Measurements from ENCODE around the gene HEG1.
"Not testable (repeated sequence)": the region's sequence is repeated elsewhere in the genome, so short reads cannot be mapped to it uniquely, and the experiment has no call there.

HEG1 gene, protein sequence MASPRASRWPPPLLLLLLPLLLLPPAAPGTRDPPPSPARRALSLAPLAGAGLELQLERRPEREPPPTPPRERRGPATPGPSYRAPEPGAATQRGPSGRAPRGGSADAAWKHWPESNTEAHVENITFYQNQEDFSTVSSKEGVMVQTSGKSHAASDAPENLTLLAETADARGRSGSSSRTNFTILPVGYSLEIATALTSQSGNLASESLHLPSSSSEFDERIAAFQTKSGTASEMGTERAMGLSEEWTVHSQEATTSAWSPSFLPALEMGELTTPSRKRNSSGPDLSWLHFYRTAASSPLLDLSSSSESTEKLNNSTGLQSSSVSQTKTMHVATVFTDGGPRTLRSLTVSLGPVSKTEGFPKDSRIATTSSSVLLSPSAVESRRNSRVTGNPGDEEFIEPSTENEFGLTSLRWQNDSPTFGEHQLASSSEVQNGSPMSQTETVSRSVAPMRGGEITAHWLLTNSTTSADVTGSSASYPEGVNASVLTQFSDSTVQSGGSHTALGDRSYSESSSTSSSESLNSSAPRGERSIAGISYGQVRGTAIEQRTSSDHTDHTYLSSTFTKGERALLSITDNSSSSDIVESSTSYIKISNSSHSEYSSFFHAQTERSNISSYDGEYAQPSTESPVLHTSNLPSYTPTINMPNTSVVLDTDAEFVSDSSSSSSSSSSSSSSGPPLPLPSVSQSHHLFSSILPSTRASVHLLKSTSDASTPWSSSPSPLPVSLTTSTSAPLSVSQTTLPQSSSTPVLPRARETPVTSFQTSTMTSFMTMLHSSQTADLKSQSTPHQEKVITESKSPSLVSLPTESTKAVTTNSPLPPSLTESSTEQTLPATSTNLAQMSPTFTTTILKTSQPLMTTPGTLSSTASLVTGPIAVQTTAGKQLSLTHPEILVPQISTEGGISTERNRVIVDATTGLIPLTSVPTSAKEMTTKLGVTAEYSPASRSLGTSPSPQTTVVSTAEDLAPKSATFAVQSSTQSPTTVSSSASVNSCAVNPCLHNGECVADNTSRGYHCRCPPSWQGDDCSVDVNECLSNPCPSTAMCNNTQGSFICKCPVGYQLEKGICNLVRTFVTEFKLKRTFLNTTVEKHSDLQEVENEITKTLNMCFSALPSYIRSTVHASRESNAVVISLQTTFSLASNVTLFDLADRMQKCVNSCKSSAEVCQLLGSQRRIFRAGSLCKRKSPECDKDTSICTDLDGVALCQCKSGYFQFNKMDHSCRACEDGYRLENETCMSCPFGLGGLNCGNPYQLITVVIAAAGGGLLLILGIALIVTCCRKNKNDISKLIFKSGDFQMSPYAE (N-terminal part only)

DNA sequence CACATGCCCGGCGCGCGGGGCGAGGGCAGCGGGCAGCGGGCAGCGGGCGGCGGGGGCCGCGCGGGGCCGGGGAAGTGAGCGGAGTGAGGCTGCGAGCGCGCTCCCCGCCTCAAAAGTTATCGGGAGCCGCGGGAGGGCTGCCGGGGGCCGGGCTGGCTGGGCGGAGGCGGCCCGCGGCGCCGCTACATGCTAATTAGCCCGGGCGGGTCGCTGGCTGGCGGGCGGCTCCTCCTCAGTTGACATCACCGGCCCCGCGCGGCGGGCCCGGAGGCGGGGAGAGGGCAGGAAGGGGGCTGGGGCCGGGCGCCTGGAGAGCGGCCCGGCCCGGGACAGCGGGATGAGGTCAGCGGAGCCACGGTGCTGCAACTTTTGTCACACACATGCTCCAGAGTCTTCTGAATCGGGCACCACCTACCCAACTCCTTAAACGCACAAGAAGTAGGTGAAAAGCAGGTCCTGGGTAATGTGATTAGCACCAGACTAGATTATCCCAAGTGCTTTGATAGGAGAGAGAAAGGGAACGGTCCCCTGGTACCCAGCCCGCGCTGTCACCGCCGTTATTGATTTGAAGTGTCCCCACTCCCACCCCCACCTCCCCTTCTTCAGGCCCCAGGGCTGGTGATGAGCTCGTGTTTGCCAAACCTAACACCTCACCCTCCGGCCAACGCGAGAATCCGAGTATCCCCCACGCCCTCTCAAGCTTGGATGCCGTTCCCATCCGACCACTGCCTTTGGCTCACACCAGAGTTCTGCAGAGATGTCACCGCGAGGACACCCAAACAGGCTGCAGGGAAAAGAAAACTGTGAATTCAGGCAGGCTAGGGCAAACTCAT is at the start of gene HEG1:
Gene HEG1, minus strand, starts transcription at position 85 of the 833 bp plus-strand sequence. CDS start 107 bp downstream, outside the sequence.
- peak; percentile 76 to 78 for DNase-seq

DNA sequence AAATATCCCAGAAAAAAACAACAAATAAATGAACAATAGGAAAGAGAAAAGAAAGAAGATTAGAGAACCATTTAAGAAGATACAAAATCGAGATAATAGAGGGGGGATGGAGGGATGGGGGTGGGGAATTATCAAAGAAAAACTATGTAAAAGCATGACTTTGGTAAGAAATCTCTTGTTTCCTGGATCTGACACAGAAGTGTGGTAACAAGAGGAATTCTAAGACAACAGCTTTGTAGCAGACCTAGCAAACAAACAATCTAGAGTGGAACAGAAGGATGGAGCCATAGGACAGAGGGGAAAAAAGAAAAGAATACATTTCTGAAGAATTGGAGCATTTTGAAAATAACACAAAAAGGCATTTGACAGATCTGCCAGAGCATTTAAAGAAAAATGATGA is 49.3 kb upstream of the HEG1 start:
- no peak for DNase-seq

DNA sequence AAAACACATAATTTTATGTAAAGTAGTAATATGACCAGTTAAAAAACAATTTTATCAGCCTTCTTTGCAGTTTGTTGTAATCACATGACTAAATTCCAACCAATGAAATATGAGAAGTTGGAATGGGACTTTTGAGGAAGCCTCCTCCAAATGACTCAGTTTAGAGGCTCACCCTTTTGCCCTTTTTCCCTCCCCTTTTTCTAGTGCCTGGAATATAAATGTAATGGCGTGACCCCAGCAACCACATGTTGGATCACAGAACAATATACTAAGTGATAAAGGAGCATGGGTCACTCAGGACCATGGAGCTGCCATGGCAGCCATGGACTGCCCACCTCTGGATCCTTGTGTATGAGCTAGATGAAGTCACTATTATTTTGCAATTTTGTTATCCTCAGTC is 48.8 kb upstream of the HEG1 start:
- DNase-seq, result no peak

DNA sequence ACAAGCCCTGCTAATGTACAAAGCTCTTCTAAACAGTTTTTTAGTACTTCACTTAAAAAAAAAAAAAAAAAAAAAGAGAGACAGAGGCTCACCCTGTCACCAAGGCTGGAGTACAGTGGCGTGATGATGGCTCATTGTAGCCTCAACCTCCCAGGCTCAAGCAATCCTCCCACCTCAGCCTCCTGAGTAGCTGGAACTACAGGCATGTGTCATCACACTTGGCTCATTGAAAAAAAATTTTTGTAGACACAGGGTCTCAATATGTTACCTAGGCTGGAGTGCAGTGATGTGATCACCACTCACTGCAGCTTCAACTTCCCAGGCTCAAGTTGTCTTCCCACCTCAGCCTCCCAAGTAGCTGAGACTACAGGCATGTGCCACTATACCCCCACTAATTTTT is 47.6 kb upstream of the HEG1 start:
- no peak for DNase-seq

DNA sequence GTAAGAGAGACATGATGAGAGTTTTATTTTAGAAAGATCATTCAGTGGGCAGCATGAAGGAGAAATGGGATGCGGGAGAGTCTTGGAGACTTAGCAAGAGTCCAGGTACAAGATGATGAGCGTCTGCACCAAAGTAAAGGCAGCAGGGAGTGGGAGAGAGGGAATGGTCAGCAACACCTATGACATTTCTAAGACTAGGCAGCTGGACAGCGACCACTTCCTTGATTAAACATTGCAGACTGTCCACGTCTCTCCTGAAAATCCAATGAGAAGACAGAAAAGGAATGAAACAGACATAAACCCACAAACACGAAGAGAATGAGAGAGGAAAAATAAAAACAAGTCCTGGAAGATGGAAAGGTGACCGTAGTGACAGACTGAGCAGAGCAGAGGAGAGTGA is 46.7 kb upstream of the HEG1 start:
- DNase-seq, result no peak

DNA sequence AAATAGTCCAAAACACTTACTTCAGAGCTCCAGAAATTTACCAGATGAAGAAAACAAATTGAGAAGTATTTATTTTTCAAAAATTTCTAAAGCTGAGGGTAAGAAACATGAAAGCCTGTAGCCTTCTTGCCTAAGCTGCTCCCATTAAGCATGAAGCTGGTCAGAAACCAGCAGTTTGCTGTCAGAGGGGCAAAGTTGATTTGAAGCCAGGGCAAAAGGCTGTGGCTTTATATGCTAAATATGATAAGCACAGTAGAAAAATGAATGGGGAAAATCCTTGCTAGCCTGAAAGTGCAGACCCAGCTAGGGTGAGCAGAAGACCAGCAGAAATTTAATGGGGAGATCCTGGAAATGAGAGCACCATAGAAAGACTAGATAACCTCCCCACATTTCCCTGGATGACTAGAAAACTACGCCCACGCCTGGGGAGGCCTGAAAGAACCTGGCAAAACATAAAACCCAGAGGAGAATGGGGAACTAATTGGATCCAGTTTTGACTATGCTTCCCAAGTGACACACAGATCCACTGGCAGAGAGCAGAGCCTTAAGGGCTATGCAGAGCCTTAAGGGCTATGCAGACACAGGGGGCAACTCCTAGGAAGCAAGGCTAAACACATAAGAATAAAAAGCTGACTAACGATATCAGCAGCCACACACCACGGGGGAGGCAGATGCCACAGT is 43.0 kb upstream of the HEG1 start:
- no peak for DNase-seq

DNA sequence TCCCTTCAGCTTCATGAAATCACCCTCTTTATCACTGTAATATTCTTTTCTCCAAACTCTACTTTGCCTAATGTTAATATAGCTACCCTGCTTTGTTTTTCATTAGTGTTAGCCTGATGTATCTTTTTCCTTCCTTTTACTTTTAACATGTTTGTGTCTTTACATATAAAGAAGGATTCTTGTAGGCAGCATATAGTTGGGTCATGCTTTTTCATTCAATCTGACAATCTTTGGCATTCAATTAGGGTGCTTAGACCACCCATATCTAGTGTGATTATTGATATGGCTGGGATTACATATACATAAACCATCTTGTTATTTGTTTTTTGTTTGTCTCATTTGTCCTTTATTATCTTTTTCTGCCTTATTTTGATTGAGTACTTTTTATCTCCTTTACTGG is 34.9 kb upstream of the HEG1 start:
- DNase-seq, result no peak

DNA sequence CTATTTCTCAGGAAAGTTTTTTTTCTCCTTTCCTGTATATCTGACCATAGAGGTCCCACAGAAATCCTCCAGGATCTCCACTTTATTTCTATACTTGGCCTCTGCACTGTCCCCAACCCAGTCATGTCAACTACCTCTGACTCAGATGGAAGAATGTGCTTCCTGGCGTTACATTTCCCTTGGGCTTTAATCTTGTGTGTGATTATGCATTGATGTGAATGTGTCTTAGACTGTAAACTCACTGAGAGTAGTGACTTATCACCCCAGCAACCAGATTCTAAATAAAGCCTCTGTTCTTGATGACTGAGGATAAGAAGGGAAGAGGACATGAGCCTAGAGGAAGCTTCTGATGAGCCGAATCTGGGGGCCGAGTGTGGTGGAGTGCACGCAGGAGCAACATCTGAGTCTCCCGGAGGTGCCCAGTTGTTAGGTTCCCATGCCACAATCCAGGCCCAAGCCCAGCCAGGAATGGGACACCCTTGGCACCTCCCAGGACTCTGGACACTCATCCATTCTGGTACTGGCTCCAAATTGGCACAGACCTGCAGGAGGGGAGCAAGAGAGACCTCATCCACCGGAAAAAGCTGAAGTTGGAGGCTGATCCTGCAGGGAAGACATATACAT is 32.1 kb upstream of the HEG1 start:
- DNase-seq, result no peak

DNA sequence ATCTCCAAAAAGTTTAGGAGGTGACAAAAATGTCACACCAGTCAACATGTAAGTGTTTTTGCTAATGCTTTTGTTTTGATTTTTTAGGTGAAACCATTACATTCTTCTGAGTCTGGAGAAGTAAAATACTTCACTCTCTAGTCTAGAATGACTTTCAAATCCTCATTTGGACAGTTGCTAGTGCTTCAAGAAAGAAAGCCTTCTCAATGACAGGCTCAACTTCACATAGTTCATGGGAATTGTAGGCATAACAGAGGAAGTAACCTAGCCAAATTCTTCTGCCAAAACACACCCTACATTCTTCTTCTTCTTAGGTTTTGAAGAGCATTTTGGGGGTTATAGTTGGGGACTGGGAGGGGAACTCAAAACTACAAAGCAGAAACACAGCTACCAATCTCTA is 29.4 kb upstream of the HEG1 start:
- DNase-seq, result no peak

DNA sequence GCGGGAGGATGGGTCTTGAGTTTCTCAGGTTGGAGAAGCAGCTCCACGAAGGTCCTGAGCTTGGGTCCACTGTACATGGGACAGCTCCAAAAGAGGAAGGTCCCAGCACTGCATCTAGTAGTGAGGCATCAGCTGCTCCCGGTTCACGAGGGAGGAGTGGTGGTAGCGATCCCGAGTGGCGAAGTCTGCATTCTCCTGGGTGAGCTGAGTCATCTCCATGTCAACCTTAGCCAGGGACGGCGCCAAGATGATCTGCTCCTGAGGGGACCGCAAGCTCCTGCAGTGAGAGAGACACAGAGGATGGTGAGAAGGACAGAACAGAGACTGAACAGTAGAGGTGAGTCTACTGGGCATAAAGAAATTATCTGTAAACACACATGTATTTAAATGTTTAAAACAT is 28.0 kb upstream of the HEG1 start:
- no peak for DNase-seq

DNA sequence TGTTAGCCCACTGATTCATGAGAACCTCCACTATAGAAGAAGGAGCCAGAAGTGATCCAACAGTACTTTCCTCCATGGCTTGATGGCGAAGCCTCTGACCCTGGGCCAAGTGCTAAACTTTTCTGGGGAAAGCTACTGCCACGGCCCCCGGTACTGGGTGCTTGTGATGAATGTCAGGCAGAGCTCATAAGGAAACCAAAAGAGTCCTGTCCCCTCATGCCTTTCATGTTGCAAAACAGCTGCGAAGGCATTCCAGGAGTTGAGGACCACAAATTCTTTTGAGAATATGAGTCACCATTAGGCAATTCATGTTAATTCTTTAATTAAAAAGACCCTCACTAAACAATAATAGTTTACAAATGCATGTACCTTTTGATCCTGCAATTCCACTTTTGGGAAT is 26.5 kb upstream of the HEG1 start:
- DNase-seq, result not testable (repeated sequence)

DNA sequence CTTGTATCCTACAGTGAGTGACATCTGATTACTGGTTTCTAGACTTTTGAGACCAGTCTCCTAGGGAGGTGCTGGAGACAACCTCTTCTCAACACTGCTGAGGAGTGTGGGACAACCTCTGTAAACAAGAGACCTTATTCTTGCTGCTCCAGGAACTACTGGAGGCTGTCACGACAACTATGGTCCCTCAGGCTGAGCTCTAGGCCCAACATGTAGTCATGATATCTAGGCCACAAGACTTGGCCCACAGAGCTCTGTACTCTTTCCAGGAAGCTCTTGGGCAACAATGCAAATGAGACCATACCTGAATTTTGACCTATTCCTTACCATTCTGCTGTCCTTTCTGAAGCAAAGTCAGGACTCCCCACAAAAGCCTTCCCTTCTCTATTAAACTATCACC is 24.3 kb upstream of the HEG1 start:
- no peak for DNase-seq

DNA sequence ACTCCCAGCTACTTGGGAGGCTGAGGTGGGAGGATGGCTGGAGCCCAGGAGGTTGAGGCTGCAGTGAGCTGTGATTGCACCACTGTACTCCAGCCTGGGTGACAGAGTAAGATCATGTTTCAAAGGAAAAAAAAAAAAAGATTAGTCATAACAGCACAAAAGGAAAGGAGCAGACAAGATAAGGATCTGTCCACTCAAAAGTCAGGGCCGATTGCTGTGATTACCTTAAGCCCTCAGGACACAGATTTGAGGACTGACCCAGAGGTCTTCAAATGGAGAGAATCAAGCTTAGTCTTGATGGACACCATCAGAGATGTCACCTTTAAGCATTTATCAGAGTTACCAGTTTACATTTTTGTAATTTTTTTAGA is 23.9 kb upstream of the HEG1 start:
- no peak for DNase-seq

DNA sequence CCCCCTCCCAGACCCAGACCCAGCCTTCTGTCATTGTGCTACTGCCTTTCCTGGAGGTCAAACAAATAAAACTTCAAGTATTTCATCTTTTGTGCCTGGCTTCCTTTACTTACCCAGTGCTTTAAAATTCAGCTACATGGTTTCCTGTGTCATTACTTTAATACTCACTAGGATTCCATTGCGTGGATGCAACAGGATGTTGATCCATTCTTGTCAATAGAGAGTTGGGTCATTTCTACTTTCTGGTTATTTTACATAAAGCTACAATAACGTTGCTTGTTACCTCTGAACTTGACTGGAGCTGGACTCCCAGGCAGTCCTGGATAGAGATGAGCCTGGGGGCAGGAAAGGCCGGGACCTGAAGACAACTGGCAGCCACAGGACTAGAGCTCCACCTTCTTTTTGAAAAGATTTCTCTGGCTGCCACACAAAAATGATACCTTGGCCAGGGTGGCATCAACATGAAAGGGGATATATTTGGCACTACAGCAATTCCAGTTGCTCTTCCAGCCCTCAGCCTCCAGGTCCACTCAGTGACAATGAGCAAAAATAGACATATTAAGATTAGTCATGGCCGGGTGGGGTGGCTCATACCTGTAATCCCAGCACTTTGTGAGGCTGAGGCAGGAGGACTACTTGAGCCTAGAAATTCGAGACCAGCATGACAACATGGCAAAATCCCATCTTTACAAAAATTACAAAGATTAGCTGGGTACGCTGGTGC is 23.3 kb upstream of the HEG1 start:
- DNase-seq, result no peak

DNA sequence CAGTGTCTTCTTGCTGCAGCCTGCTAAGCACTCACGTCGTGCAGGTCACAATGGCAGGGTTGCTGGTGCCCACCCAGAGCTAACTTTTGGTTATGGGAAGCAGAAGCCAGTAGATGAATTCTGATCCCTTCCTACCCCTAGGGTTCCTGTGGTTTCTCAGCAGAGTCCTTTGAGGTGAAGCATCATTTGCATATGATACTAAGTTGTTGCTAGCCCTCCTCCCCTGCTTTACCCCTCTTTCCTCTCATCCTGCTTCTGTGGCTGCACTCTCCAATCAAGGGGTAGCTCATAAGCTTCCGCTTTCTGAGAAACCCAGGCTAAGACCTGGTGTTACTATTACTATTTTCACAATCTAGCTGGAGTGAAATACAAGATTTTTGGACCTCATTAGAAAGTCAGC is 22.1 kb upstream of the HEG1 start:
- DNase-seq, result no peak

DNA sequence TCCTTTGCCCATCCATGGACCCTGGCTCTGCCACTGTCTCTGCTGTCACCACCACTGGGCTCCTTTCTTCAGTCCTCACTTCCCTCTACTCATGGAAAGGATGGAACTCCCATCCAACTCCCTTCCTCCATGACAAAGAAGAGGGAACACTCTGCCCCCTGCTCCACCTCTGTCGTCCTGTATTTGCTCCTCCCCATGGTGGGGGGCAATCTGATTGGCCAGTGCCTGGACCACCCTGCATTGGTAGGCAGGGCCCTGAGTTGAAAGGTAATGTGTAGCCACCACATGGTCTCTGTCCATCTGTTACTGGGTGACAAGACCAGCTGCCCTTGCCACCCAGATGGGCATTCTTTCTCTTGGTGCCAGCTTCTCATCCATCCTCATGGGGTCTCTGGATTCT is 20.7 kb upstream of the HEG1 start:
- no peak for DNase-seq

DNA sequence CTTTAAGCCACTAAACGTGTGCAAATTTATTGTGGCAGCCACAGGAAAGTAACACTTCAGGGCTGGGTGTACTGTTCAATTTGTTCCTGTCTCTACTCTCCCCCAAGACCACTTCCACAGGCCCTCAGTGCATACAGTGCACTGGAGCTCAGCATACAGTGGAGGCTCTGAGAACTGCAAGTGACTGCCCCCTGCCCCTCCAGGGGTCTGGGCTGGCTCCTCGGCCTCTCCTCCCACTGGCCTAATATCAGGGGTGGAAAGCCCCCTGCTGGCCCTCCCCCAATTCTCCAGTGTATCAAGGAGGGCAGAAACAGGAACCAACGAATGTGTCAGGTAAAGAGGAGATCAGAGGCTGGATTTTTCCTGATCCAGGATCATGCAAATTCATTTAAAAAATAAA is 19.9 kb upstream of the HEG1 start:
- DNase-seq, result no peak

DNA sequence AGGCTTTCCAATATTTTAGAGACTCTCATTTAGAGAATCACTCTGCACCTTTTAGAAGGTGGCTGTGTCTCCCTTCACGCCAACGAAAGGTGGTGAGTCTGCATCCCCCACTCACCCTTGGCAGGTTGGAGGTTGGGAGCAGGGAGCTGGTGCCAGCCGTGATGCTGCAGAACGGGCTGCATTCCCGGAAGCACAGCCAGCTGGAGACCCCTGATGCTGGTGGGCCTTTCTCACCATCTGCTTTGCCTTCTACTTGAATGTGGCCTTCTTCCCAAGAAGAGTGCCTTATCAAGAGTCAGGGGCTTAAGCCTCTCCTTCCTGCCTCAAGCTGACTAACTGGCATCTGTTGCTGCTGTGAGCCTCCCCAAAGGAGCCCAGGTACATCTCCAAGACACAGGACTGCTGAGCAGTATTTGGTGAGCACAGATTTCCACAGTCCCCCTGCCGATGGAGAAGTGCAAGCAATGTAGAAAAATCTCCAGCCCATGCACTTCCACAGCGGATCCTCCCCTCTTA is 17.7 kb upstream of the HEG1 start:
- no peak for DNase-seq

DNA sequence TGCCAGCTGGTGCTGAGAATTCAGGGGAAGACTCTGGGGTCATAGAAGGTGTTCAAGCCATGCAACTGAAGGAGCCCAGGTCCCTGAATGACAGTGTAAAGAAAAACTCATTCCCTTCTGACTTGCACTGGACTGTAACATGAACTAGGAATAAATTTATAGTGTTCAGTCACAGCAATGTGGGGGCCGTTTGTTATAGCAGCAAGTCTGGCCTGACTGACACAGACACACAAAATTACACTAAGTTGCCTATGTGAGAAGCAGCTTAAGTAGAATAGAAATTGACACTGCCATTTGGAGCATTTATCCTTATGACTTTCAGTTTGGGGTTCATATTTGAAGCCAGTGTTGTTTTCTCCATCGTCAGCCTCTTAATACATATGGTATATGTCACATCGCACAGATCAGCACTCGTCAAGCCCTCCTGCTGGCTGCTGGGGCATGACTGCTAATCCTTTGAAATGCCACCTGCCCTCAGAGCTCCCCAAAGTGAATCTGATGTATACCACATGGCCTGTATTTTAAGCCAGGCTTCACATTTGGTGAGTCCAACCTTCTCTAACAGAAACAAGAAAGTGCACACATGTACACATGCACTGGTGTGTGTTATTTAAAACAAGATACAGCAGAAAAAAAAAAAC is 17.1 kb upstream of the HEG1 start:
- DNase-seq, result no peak

DNA sequence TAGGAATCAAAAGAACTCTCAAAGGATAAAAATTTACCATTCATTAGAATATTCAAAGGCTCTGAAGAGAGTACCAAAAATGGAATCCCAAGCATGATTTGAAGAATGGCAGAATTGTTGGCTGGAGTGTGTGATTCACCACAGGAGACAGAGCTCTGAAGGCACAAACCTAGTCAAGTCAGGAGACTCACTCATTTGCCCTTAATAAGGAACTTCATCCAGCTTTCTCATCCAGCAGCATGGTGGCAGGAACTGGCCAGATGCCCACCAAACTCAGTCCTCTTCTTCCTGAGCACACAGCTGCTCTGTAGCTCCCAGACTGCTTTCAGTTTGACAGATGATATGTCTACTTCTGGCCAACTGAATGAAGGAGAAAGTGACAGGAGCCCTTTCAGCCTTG is 16.5 kb upstream of the HEG1 start:
- DNase-seq, result no peak

Data from stimulated activated CD4-positive, alpha-beta T cell treated with anti-CD3 and anti-CD28 coated beads, Interleukin-4, amount 100 ng/mL, for 4 hours (primary cell).